ENCODE results near the gene CUEDC1.

CUEDC1 gene

DNA sequence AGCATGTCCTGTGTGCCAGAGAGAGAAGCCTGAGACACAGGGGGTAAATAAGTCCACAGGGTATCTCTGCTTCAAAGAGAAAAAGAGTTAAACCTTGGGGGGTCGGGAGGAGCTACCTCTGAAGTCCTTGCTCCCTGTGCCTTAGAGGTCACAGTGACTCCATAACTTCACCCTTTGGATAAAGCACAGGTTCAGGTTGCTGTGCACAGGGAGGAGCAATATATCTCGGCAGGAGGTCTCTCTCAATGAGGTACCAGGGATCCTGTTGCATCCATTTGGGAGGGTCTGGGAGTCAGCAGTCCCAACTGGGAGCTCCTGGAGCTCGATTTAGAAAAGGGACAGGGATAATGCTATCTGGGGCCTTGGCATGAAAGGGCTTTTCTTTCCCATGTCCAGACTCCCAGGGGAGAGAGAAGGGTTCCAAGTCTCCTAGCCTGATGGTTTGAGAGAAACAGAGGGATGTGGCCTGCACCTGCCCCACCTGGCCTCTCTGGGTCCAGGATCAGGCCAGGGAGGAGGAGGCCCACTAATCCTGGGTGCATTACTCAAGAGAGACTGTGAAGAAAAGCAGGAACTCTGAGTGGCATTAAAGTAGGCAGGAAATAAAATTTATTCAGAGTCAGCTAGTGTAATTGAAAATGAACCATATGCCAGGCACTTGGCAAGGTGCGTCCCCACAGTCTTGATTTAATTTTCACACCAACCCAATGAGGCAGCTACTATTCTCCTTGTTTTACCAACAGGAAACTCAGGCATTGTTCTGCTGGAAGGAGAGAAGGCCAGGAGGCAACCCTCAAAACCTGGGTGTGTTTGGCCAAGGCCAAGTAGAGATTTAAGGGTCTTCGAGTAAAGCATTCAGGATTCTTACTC is 40.7 kb downstream of the CUEDC1 start:
- H3K9me3 Mint-ChIP-seq: no peaks in the 10 kb centered on the region
- no peak overlapping the region for H3K4me3 Mint-ChIP-seq
- H3K36me3 Mint-ChIP-seq: no peaks in the 10 kb centered on the region
- H3K27me3 Mint-ChIP-seq: peaks cover 32 to 41% of the 10 kb centered on the region in 2 donors
- DNase-seq (no peak), ATAC-seq (replicated peaks) (no peak)
- H3K4me1 Mint-ChIP-seq: no peaks in the 10 kb centered on the region
- H3K27ac Mint-ChIP-seq: no peak overlapping the region

DNA sequence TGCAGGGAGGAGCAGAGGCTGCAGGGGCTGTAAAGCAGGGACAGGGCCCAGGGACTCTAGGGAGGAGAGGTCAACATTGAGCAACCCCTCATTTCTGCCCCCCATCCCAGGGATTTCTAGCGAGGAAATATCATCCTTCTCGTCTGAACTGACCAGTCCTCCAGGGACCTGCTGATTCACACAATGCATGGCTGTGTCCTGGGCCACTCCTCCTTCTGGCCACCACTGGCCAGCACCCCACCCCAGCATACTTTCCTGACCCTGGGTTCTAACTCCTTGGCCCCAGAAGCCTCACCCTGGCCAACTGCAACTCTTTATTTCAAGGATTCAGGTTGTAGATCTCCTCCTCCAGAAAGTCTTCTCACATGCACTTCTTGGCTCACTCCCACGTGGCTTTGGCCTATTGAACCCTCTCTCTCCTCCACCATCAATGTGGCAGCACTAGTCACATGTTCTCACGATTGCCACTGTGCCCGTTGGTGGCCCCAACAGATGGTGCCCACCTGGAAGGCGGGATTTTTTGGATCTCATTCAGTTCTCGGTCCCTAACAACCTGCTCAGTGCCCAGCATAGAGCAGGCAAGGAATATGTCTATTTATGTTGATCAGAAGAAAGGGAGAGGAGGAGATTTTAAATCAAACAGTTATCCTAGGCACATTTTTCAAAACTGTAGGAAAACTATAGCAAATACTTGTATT is 41.5 kb downstream of the CUEDC1 start:
- Mint-ChIP-seq H3K4me1 (no peaks in the 10 kb centered on the region), H3K27me3 (peaks cover 35 to 43% of the 10 kb centered on the region in 2 donors), H3K4me3 (no peak overlapping the region), H3K36me3 (no peaks in the 10 kb centered on the region), H3K27ac (no peak overlapping the region), H3K9me3 (no peaks in the 10 kb centered on the region)
- no peak for ATAC-seq (replicated peaks)
- DNase-seq: no peak

GRCh38 chr17:57911834-57912673 is 43.2 kb downstream of the CUEDC1 start:
- no peaks in the 10 kb centered on the region for H3K9me3 Mint-ChIP-seq
- no peak overlapping the region for H3K27ac Mint-ChIP-seq
- DNase-seq (no peak), ATAC-seq (replicated peaks) (no peak)
- no peaks in the 10 kb centered on the region for H3K36me3 Mint-ChIP-seq
- H3K27me3 Mint-ChIP-seq: peaks cover 47 to 58% of the 10 kb centered on the region in 2 donors
- H3K4me3 Mint-ChIP-seq: no peak overlapping the region
- peaks cover 0 to under 1% of the 10 kb centered on the region in 2 donors for H3K4me1 Mint-ChIP-seq

DNA sequence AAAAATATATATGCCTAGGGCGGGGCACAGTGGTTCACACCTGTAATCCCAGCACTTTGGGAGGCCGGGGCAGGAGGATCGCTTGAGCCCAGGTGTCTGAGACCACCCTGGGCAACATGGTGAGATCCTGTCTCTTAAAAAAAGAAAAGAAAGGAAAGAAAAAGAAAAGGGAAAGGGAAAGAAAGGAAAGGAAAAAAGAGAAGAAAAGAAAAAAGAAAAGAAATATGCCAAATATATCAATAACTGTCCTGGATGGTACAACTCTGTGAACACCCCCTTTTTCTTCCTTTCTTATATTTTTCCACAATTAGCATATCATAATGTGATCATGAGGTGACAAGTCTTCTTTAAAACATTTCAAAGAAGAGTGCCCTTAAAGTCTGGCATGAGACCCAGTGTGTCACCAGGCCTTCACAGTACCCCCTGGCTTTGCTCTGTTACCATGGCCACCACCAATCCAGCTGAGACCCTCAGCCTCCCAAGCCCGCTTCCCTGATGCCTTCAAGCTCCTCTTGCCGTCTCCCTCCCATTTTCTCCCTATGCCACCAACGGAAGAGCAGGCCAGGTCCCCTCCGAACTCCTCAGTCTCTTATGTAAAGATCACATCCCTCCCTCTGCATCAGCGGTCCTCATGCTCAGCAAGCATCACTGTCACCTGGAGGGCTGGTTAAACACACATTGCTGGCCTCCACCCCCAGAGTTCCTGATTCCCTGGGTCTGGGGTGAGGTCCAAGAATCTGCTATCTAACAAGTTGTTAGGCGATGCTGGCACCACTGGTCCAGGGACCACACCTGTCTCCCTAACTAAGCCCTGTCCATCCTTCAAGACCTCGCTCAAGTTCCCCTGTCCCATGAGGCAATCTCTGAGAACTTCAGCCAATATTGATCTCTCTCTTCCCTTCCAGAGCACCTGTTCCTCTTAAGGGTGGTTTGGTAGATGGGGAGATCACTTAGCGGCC is 44.5 kb downstream of the CUEDC1 start:
- Mint-ChIP-seq H3K27me3 (peaks cover 56 to 68% of the 10 kb centered on the region in 2 donors), H3K4me1 (peaks cover 4 to 6% of the 10 kb centered on the region in 2 donors), H3K36me3 (no peaks in the 10 kb centered on the region), H3K27ac (no peak overlapping the region), H3K9me3 (no peaks in the 10 kb centered on the region), H3K4me3 (no peak overlapping the region)
- DNase-seq (no peak), ATAC-seq (replicated peaks) (no peak)

GRCh38 chr17:57909551-57909950 is 45.7 kb downstream of the CUEDC1 start:
- Mint-ChIP-seq H3K36me3 (no peaks in the 10 kb centered on the region), H3K4me3 (no peak overlapping the region), H3K27me3 (peaks cover 59 to 66% of the 10 kb centered on the region in 2 donors), H3K27ac (no peak overlapping the region), H3K9me3 (no peaks in the 10 kb centered on the region), H3K4me1 (peaks cover 11 to 15% of the 10 kb centered on the region in 2 donors)
- DNase-seq: no peak
- ATAC-seq (replicated peaks): no peak

DNA sequence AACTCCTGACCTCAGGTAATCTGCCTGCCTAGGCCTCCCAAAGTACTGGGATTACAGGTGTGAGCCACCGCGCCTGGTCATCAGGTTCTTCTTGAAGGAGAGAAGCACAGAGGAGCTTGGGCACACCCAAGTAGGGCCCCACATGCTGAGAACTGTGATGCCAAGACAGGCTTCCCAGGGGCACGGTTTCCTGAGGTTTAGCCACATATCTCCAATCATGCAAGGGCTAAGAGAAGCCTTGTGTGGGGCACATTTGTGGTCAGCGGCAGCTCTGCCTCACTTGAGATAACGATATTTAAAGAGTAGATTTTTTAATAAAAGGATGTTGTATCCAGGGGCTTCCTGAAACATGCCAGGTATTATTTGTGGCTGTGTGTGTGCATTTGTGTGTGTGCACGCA is 46.9 kb downstream of the CUEDC1 start:
- Mint-ChIP-seq H3K9me3 (no peaks in the 10 kb centered on the region), H3K36me3 (no peaks in the 10 kb centered on the region), H3K4me3 (no peak overlapping the region), H3K27me3 (peaks cover 55 to 62% of the 10 kb centered on the region in 2 donors), H3K27ac (no peak overlapping the region), H3K4me1 (peaks cover 18 to 25% of the 10 kb centered on the region in 2 donors)
- ATAC-seq (replicated peaks) (no peak), DNase-seq (no peak)

- ATAC-seq (replicated peaks) (no peak), DNase-seq (no peak)
- Mint-ChIP-seq H3K9me3 (no peaks in the 10 kb centered on the region), H3K4me3 (no peak overlapping the region), H3K27ac (no peak overlapping the region), H3K4me1 (peaks cover 31 to 39% of the 10 kb centered on the region in 2 donors), H3K36me3 (no peaks in the 10 kb centered on the region), H3K27me3 (peaks cover 51 to 58% of the 10 kb centered on the region in 2 donors)
These were observed 48.3 kb downstream of the CUEDC1 start for GRCh38 chr17:57906910-57907309.

DNA sequence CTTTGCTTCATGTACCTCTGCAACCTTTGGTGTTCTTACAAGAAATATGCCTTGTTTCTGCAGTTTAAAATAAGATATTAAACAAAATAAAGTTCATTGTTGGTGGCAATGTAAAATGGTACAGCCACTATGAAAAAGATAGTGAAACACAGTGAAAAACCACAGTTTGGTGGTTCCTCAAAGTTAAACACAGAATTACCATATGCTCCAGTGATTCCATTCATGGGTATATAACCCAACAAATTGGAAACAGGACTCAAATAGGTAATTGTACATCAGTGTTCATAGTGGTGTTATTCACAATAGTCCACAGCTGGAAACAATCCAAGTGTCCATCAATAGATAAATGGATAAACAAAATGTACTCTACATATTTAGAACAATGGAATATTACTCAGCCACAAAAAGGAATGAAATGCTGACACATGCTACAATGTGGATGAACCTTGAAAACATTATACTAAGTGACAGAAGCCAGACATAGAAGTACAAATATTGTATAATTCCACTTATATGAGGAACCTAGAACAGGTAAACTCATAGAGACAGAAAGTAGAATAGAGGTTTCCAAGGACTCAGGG is 49.2 kb downstream of the CUEDC1 start:
- peaks cover 46 to 57% of the 10 kb centered on the region in 2 donors for H3K27me3 Mint-ChIP-seq
- H3K4me3 Mint-ChIP-seq: no peak overlapping the region
- DNase-seq (no peak), ATAC-seq (replicated peaks) (peak; percentile 32 to 52)
- H3K36me3 Mint-ChIP-seq: no peaks in the 10 kb centered on the region
- no peaks in the 10 kb centered on the region for H3K9me3 Mint-ChIP-seq
- H3K4me1 Mint-ChIP-seq: peaks cover 33 to 41% of the 10 kb centered on the region in 2 donors
- H3K27ac Mint-ChIP-seq: no peak overlapping the region

- H3K4me3 Mint-ChIP-seq: peak overlapping the region; percentile 1 to 14
- no peaks in the 10 kb centered on the region for H3K36me3 Mint-ChIP-seq
- H3K27me3 Mint-ChIP-seq: peaks cover 38 to 57% of the 10 kb centered on the region in 2 donors
- DNase-seq: no peak
- ATAC-seq (replicated peaks): no peak
- H3K27ac Mint-ChIP-seq: no peak overlapping the region
- H3K4me1 Mint-ChIP-seq: peaks cover 41 to 54% of the 10 kb centered on the region in 2 donors
- H3K9me3 Mint-ChIP-seq: no peaks in the 10 kb centered on the region
These were observed 51.3 kb downstream of the CUEDC1 start for GRCh38 chr17:57903961-57904360.

GRCh38 chr17:57902800-57903759 is 52.1 kb downstream of the CUEDC1 start:
- H3K9me3 Mint-ChIP-seq: no peaks in the 10 kb centered on the region
- ATAC-seq (replicated peaks) (peak; percentile 59 to 76), DNase-seq (peak; percentile 38)
- peaks cover 41 to 54% of the 10 kb centered on the region in 2 donors for H3K4me1 Mint-ChIP-seq
- peaks cover 32 to 55% of the 10 kb centered on the region in 2 donors for H3K27me3 Mint-ChIP-seq
- H3K4me3 Mint-ChIP-seq: peak overlapping the region; percentile 5 to 29
- H3K36me3 Mint-ChIP-seq: no peaks in the 10 kb centered on the region
- peak overlapping the region; percentile 73 for H3K27ac Mint-ChIP-seq

DNA sequence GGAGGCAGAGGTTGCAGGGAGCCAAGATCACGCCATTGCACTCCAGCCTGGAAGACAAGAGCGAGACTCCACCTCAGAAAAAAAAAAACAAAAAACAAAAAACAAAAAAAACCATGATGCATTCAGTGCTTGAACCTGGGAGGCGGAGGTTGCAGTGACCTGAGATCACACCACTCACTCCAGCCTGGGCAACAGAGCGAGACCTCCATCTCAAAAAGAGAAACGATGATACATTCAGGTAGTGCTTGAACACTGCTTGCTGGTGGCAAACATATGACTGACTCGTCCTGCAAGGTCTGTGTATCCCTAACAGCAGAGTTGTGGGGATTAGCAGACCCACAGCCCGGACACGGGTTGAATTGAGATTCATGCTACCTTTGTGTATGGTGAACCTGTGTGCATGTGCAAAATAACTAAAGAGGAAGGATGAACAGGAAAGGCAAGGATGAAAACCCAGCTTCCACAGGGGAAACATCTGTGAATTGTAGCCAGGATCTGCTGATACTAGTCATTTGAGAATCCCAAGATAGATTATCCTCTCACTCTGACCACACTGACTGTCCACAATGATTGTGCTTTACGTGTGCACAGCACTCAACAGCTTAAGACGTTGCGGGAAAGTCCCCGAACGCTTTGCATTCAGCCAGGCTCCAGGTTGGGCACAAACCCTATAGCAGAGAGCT is 53.0 kb downstream of the CUEDC1 start:
- H3K27me3 Mint-ChIP-seq: peaks cover 28 to 49% of the 10 kb centered on the region in 2 donors
- DNase-seq (peak; percentile 56), ATAC-seq (replicated peaks) (peak; percentile 78 to 85)
- no peaks in the 10 kb centered on the region for H3K9me3 Mint-ChIP-seq
- H3K4me3 Mint-ChIP-seq: peak overlapping the region in 1 of 2 donors; percentile 29
- no peaks in the 10 kb centered on the region for H3K36me3 Mint-ChIP-seq
- H3K27ac Mint-ChIP-seq: peak overlapping the region; percentile 91
- peaks cover 41 to 54% of the 10 kb centered on the region in 2 donors for H3K4me1 Mint-ChIP-seq

Data from stimulated activated naive B cell treated with anti-CD40 and anti-IgM and Interleukin-4, amounts not matched to agents 10 μg/mL and 1 μg/mL and 100 μg/mL, for 72 hours (primary cell).